SK-N-SH (cell line): ENCODE results near the gene SYCN. TPM values are rescaled to one million over a fixed set of nuclear protein-coding genes. Genes with fewer than 3 reads are reported as not detected.

Experiments
- CTCF ChIA-PET: fragments of 300-600, 350-600 bp; formaldehyde crosslinking; extraction: SDS; loops from one replicate; lab custom pipeline; 2021; lab: Yijun Ruan, JAX
- POLR2A ChIA-PET: fragments of 350-600 bp; sonication (Branson Sonifier 250); formaldehyde crosslinking; extraction: SDS; loops from one replicate; lab custom pipeline; 2020; ENCODE audit warnings: antibody characterized with exemption, inconsistent platforms; lab: Yijun Ruan, JAX
- DNase-seq: peaks from one replicate; pipeline ENCODE4 v3.0.0; 2012
- H2AFZ ChIP-seq: fragments of 200-600 bp; sonication (generic); 2 replicates; pipeline ENCODE4 v1.8.1; 2016; ENCODE audit warnings: antibody characterized with exemption, mild to moderate bottlenecking, low read depth
- H3F3A ChIP-seq: fragments of 200-600 bp; sonication (generic); replicated peaks from 2 replicates; pipeline ENCODE3; 2016; ENCODE audit warnings: antibody characterized with exemption, mild to moderate bottlenecking; ENCODE audit not compliant: insufficient read depth
- H3K27ac ChIP-seq, 2 experiments: fragments of 200-500 bp in 1 of 2; fragments of 200-600 bp in 1 of 2; sonication (Bioruptor generic) in 1 of 2; sonication (generic), shearing (Covaris generic) in 1 of 2; 2 replicates each; pipeline versions ENCODE4 v1.5.1 to v1.6.1; 2014 to 2016; ENCODE audit warnings: low read depth in 2 of 2, inconsistent platforms in 1 of 2, low read length in 1 of 2, mild to moderate bottlenecking in 1 of 2, mixed read lengths in 1 of 2
- H3K27me3 ChIP-seq: fragments of 200-600 bp; sonication (generic), shearing (Covaris generic); 2 replicates; pipeline ENCODE4 v1.6.1; 2016; ENCODE audit warnings: mixed run types; ENCODE audit not compliant: insufficient read depth
- H3K36me3 ChIP-seq, 2 experiments: fragments of 200-500 bp in 1 of 2; fragments of 200-600 bp in 1 of 2; sonication (Bioruptor generic) in 1 of 2; sonication (generic) in 1 of 2; replicated peaks in 1 of 2; 2 replicates each; pipeline versions ENCODE3 to v1.5.1; 2014 to 2016; ENCODE audit warnings: low read length in 1 of 2, mild to moderate bottlenecking in 1 of 2; ENCODE audit not compliant: insufficient read depth in 2 of 2, control insufficient read depth in 1 of 2
- H3K4me1 ChIP-seq, 2 experiments: fragments of 200-500 bp in 1 of 2; fragments of 200-600 bp in 1 of 2; sonication (Bioruptor generic) in 1 of 2; sonication (generic), shearing (Covaris generic) in 1 of 2; 2 replicates each; pipeline versions ENCODE4 v1.5.1 to v1.6.1; 2014 to 2016; ENCODE audit warnings: low read depth in 1 of 2, low read length in 1 of 2, mixed run types in 1 of 2; ENCODE audit not compliant: insufficient read depth in 2 of 2, control insufficient read depth in 1 of 2
- H3K4me2 ChIP-seq: fragments of 200-600 bp; sonication (generic), shearing (Covaris generic); 2 replicates; pipeline ENCODE4 v1.6.1; 2017; ENCODE audit warnings: mixed run types
- H3K4me3 ChIP-seq, 2 experiments: fragments of 200-500 bp in 1 of 2; fragments of 200-600 bp in 1 of 2; sonication (Bioruptor generic) in 1 of 2; sonication (generic), shearing (Covaris generic) in 1 of 2; 2 replicates each; pipeline versions ENCODE4 v1.5.1 to v1.8.1; 2014 to 2016; ENCODE audit warnings: low read depth in 2 of 2, inconsistent platforms in 1 of 2, low read length in 1 of 2, mild to moderate bottlenecking in 1 of 2, mixed read lengths in 1 of 2, moderate library complexity in 1 of 2
- H3K79me2 ChIP-seq: fragments of 200-600 bp; sonication (generic); 2 replicates; pipeline ENCODE4 v1.8.1; 2017; ENCODE audit warnings: mild to moderate bottlenecking; ENCODE audit not compliant: insufficient read depth
- H3K9ac ChIP-seq: fragments of 200-600 bp; sonication (generic); 2 replicates; pipeline ENCODE4 v1.6.1; 2017; ENCODE audit warnings: mixed run types
- H3K9me2 ChIP-seq: fragments of 200-600 bp; sonication (generic); 2 replicates; pipeline ENCODE4 v1.6.1; 2017; ENCODE audit warnings: mixed run types
- H3K9me3 ChIP-seq: fragments of 200-600 bp; sonication (generic); 2 replicates; pipeline ENCODE4 v1.6.1; 2017; ENCODE audit warnings: mixed run types, mild to moderate bottlenecking, moderate library complexity
- H4K20me1 ChIP-seq: fragments of 200-600 bp; sonication (generic); 2 replicates; pipeline ENCODE4 v1.6.1; 2017; ENCODE audit warnings: mild to moderate bottlenecking, mixed run types; ENCODE audit not compliant: insufficient read depth
- CHD2 ChIP-seq: fragments of 150-350 bp; IDR thresholded peaks from 2 replicates; pipeline ENCODE4 v1.6.1; 2018; ENCODE audit warnings: low read length; ENCODE audit not compliant: partially characterized antibody
- ELF1 ChIP-seq: IDR thresholded peaks from 2 replicates; pipeline ENCODE4 v1.4.0; 2012
- GABPA ChIP-seq: IDR thresholded peaks from 2 replicates; pipeline ENCODE4 v1.4.0; 2012; ENCODE audit warnings: low read depth, mild to moderate bottlenecking
- JUND ChIP-seq: IDR thresholded peaks from 2 replicates; pipeline ENCODE4 v1.4.0; 2012
- MXI1 ChIP-seq: IDR thresholded peaks from 2 replicates; pipeline ENCODE4 v1.6.1; 2012; ENCODE audit warnings: mild to moderate bottlenecking, low read depth, low read length, improper control_type of control experiment
- NFIC ChIP-seq: IDR thresholded peaks from 2 replicates; pipeline ENCODE4 v1.4.0; 2012; ENCODE audit warnings: borderline replicate concordance
- RCOR1 ChIP-seq: fragments of 150-350 bp; IDR thresholded peaks from 2 replicates; pipeline ENCODE4 v1.6.1; 2017; ENCODE audit warnings: antibody characterized with exemption, low read length
- REST ChIP-seq: IDR thresholded peaks from 2 replicates; pipeline ENCODE4 v1.6.1; 2012; ENCODE audit warnings: mild to moderate bottlenecking, low read depth, low read length, moderate library complexity
- YY1 ChIP-seq: IDR thresholded peaks from 2 replicates; pipeline ENCODE4 v1.4.0; 2012; ENCODE audit warnings: low read depth, mild to moderate bottlenecking
- WGBS: methylation state at CpG from one replicate; pipeline ENCODE4 v1.1.6; 2017; ENCODE audit warnings: low lambda C conversion rate; 5-methylcytosine and 5-hydroxymethylcytosine counted together
- polyA plus RNA-seq, 3 experiments: library from polyadenylated mRNA; depleted of rRNA; stranded (reverse); fragments of >200 nt; gene quantifications; 2 replicates each; pipeline ENCODE4 v1.2.3, GENCODE V29; 2012
- TF ChIP-seq, protein P1 (sequence below): fragments of 150-350 bp; IDR thresholded peaks from 2 replicates; pipeline ENCODE4 v1.6.1; 2017; ENCODE audit warnings: antibody characterized with exemption, low read length, low read depth, borderline replicate concordance
- TF ChIP-seq, protein P2 (sequence below): IDR thresholded peaks from 2 replicates; pipeline ENCODE4; 2012

Gene SYCN
- polyA plus RNA-seq, 1 of the 3 experiments (the other 2 are of a cell fraction), result not detected

- H3K79me2 ChIP-seq, result peaks cover 81% of the 10 kb centered on the region; the same call in 1 of the 2 replicates
- ChIA-PET CTCF (interaction anchor here (1.8 to 3.0 kb wide), 2 partner anchors 10 to 33 kb away, joined by 7 to 16 read pairs; no protein-coding TSS in a partner anchor), POLR2A (no interaction called here)
These were observed 48.3 kb downstream of the SYCN start for GRCh38 chr19:39155741-39156140.

More at GRCh38 chr19:39155741-39156140, 48.3 kb downstream of the SYCN start:
- no peak overlapping the region; a peak in 1 of 4 replicates for H3K27ac ChIP-seq
- WGBS, result 93% methylated on average over 12 of the region's 15 CpGs
- no peaks in the 10 kb centered on the region for H3K9me2 ChIP-seq
- no peaks in the 10 kb centered on the region for H3K9me3 ChIP-seq
- no peaks in the 10 kb centered on the region for H3F3A ChIP-seq
- H3K4me3 ChIP-seq, result no peak overlapping the region
- H3K27me3 ChIP-seq, result no peaks in the 10 kb centered on the region
- H3K9ac ChIP-seq, result no peak overlapping the region
- H3K4me2 ChIP-seq, result no peak overlapping the region
- H3K36me3 ChIP-seq, result no peaks in the 10 kb centered on the region
- TF ChIP-seq, protein P1, sequence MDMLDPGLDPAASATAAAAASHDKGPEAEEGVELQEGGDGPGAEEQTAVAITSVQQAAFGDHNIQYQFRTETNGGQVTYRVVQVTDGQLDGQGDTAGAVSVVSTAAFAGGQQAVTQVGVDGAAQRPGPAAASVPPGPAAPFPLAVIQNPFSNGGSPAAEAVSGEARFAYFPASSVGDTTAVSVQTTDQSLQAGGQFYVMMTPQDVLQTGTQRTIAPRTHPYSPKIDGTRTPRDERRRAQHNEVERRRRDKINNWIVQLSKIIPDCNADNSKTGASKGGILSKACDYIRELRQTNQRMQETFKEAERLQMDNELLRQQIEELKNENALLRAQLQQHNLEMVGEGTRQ, result no peak
- TF ChIP-seq, protein P2, sequence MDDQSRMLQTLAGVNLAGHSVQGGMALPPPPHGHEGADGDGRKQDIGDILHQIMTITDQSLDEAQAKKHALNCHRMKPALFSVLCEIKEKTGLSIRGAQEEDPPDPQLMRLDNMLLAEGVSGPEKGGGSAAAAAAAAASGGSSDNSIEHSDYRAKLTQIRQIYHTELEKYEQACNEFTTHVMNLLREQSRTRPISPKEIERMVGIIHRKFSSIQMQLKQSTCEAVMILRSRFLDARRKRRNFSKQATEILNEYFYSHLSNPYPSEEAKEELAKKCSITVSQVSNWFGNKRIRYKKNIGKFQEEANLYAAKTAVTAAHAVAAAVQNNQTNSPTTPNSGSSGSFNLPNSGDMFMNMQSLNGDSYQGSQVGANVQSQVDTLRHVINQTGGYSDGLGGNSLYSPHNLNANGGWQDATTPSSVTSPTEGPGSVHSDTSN, result no peak
- TF ChIP-seq NFIC (no peak), REST (no peak), MXI1 (no peak), CHD2 (no peak), RCOR1 (no peak), ELF1 (no peak), JUND (no peak), GABPA (no peak), YY1 (no peak)
- H2AFZ ChIP-seq, result no peak overlapping the region
- peaks cover 56% of the 10 kb centered on the region for H4K20me1 ChIP-seq
- DNase-seq, result no peak
- H3K4me1 ChIP-seq, result peaks cover 0 to 56% of the 10 kb centered on the region in 2 experiments; a peak in 1 of 4 replicates
